Kidney capillary endothelial cell (primary cell): Measurements from ENCODE around the gene IL20.
"Not testable (repeated sequence)": the region's sequence is repeated elsewhere in the genome, so short reads cannot be mapped to it uniquely, and the experiment has no call there.

Source experiments
- DNase-seq: peaks from one replicate; pipeline ENCODE4 v3.0.0-alpha.2; 2018; ENCODE audit warnings: low spot score

Gene IL20

GRCh38 chr1:206842854-206843253 lies 22.6 kb upstream of the IL20 start:
- DNase-seq, result no peak

- DNase-seq, result no peak
These were observed 21.8 kb upstream of the IL20 start for GRCh38 chr1:206843626-206844025.

GRCh38 chr1:206846487-206846886 lies 18.9 kb upstream of the IL20 start:
- DNase-seq, result no peak

- DNase-seq, result no peak
These were observed 18.0 kb upstream of the IL20 start for GRCh38 chr1:206847337-206847834.

GRCh38 chr1:206847946-206848345 lies 17.5 kb upstream of the IL20 start:
- DNase-seq, result no peak

- no peak for DNase-seq
These were observed 15.0 kb upstream of the IL20 start for GRCh38 chr1:206850401-206850800.

GRCh38 chr1:206851341-206852010 lies 13.9 kb upstream of the IL20 start:
- DNase-seq, result no peak

- DNase-seq, result not testable (repeated sequence)
These were observed 12.8 kb upstream of the IL20 start for GRCh38 chr1:206852662-206853061.

- DNase-seq, result not testable (repeated sequence)
These were observed 11.7 kb upstream of the IL20 start for GRCh38 chr1:206853696-206854095.

- no peak for DNase-seq
These were observed 10.9 kb upstream of the IL20 start for GRCh38 chr1:206854401-206855129.

GRCh38 chr1:206855859-206856258 lies 9.6 kb upstream of the IL20 start:
- DNase-seq, result no peak

GRCh38 chr1:206856674-206857464 lies 8.6 kb upstream of the IL20 start:
- DNase-seq, result no peak

GRCh38 chr1:206859082-206859521 lies 6.3 kb upstream of the IL20 start:
- peak; percentile 26 for DNase-seq

GRCh38 chr1:206860165-206860564 lies 5.3 kb upstream of the IL20 start:
- DNase-seq, result no peak

- no peak for DNase-seq
These were observed 2.2 kb upstream of the IL20 start for GRCh38 chr1:206863266-206863665.

GRCh38 chr1:206866062-206866461 lies 639 bp downstream of the IL20 start:
- no peak for DNase-seq

- DNase-seq, result no peak
These were observed 1.8 kb downstream of the IL20 start for GRCh38 chr1:206867239-206867638.

- DNase-seq, result no peak
These were observed 2.3 kb downstream of the IL20 start for GRCh38 chr1:206867716-206868115.

- no peak for DNase-seq
These were observed 2.8 kb downstream of the IL20 start for GRCh38 chr1:206868264-206868663.

GRCh38 chr1:206872139-206872538 lies 6.7 kb downstream of the IL20 start:
- DNase-seq, result no peak

GRCh38 chr1:206873603-206874188 lies 8.3 kb downstream of the IL20 start:
- DNase-seq, result no peak

GRCh38 chr1:206875752-206876377 lies 10.4 kb downstream of the IL20 start:
- DNase-seq, result no peak
